ENCODE data around the gene F13A1. TPM values are rescaled to one million over a fixed set of nuclear protein-coding genes. Genes with fewer than 3 reads are reported as not detected.

Gene F13A1
- total and polyA plus RNA-seq, 2 of the 8 experiments (the other 6 are each of a cell fraction or from before 2014, with no cell fraction given), result 0.57 to 1.5 TPM

DNA sequence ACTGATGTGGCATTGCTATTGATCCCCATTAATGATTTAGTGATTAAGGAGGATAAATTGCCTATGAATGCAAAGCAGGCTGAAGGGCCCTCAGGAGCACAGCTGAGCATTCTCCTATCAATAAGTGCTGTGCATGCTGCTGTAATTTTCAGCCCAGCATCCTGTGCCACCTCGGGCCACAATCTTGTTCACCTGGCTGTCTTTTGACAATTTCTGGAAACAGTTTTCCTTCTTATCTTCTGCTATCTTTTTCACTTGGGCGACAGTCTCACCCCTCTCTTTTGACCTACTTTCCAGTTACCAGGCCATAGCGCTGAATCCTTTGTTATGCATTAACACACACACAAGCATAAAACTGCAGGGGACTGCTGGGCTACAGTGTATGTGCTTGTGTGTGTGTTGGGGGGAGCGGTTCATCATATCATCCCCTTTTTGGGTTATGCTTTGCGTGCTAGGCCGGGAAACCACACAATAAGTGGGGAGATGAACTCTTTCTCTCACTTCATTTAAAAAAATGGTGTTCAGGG lies 60.2 kb downstream of the F13A1 start:
- H2AK5ac ChIP-seq (ENCODE audit: low read depth, low read length), result no peak overlapping the region
- H4K8ac ChIP-seq (ENCODE audit: extremely low read depth, insufficient read depth, low read length), result no peak overlapping the region
- no peaks in the 10 kb centered on the region for H3K79me1 ChIP-seq (ENCODE audit: low read depth, low read length)
- FAIRE-seq, result no peak
- H3K27me3 ChIP-seq (replicated peaks in 1 of 4; ENCODE audit: control insufficient read depth in 3 of 4, extremely low read depth in 1 of 4, insufficient read depth in 3 of 4, low read length in 3 of 4), result no peaks in the 10 kb centered on the region
- H3K9me3 ChIP-seq (ENCODE audit: insufficient read depth in 2 of 2, low read depth in 1 of 2, low read length in 1 of 2), result no peaks in the 10 kb centered on the region
- no peak overlapping the region for H2BK5ac ChIP-seq (ENCODE audit: low read depth, low read length)
- no peak overlapping the region for H4K91ac ChIP-seq (replicated peaks; ENCODE audit: insufficient read length, low read length)
- DNase-seq (ENCODE audit: low read depth in 1 of 2, low spot score in 2 of 2), result no peak
- no peak overlapping the region for H2BK15ac ChIP-seq (ENCODE audit: low read length)
- no peak overlapping the region for H2AFZ ChIP-seq (ENCODE audit: low read length)
- H3K36me3 ChIP-seq (ENCODE audit: control insufficient read depth in 2 of 4, insufficient read depth in 4 of 4, low read length in 3 of 4), result no peaks in the 10 kb centered on the region
- H3K23ac ChIP-seq (ENCODE audit: insufficient read length), result no peak overlapping the region
- H3K14ac ChIP-seq (ENCODE audit: insufficient read length), result no peak overlapping the region
- no peaks in the 10 kb centered on the region for H3K23me2 ChIP-seq (ENCODE audit: low read depth, low read length)
- no peak overlapping the region for H4K5ac ChIP-seq (ENCODE audit: insufficient read length, low read depth, low read length)
- no peak overlapping the region for H3K4ac ChIP-seq (replicated peaks; ENCODE audit: insufficient read length, low read depth, low read length)
- no peaks in the 10 kb centered on the region for H4K20me1 ChIP-seq (replicated peaks in 1 of 2; ENCODE audit: control insufficient read depth in 1 of 2, insufficient read depth in 2 of 2, low read length in 2 of 2)
- peaks cover 0 to 11% (median 1%) of the 10 kb centered on the region in 4 experiments; a peak in 2 of 7 replicates for H3K4me1 ChIP-seq (replicated peaks in 1 of 4; ENCODE audit: control insufficient read depth in 3 of 4, insufficient read depth in 4 of 4, low read length in 3 of 4)
- H3K18ac ChIP-seq (ENCODE audit: extremely low read depth, low read length), result no peak overlapping the region
- H3K4me2 ChIP-seq (ENCODE audit: insufficient read depth in 1 of 2, low read depth in 2 of 2, low read length in 2 of 2), result no peak overlapping the region
- no peak overlapping the region for H2BK20ac ChIP-seq (ENCODE audit: low read length)
- no peak overlapping the region for H2BK120ac ChIP-seq (replicated peaks; ENCODE audit: low read depth, low read length)
- CTCF ChIA-PET (ENCODE audit: partially characterized antibody), result no interaction called here
- H3K4me3 ChIP-seq (ENCODE audit: extremely low read depth in 1 of 4, insufficient read depth in 2 of 4, low read depth in 3 of 4, low read length in 4 of 4), result no peak overlapping the region
- no peaks in the 10 kb centered on the region for H3K79me2 ChIP-seq (ENCODE audit: control insufficient read depth in 1 of 2, insufficient read depth in 2 of 2, low read length in 2 of 2)
- H3K9ac ChIP-seq (replicated peaks in 1 of 4; ENCODE audit: extremely low read depth in 1 of 4, low read depth in 3 of 4, low read length in 3 of 4), result no peak overlapping the region
- POLR2A ChIA-PET (ENCODE audit: partially characterized antibody), result no interaction called here
- no peak overlapping the region for H2BK12ac ChIP-seq (ENCODE audit: low read depth, low read length)
- no peak overlapping the region for H3K27ac ChIP-seq (ENCODE audit: low read depth, low read length)
- H3K56ac ChIP-seq (replicated peaks; ENCODE audit: insufficient read length, low read depth, low read length), result no peak overlapping the region
- TF ChIP-seq POU5F1 (IDR thresholded peaks at IDR 0.05; ENCODE audit: low read depth, low read length) (0 out of 2 replicates have a peak, but pooled peaks have one; percentile 43), BACH1 (IDR thresholded peaks at IDR 0.05; ENCODE audit: low read length) (no peak)
- 79% methylated on average over 6 of the region's 6 CpGs; no CpG with 5 or more reads in 1 of the 2 experiments for WGBS, 2 experiments (ENCODE audit: extremely low coverage in 1 of 2, insufficient coverage in 1 of 2, insufficient read length in 1 of 2, insufficient replicate concordance in 2 of 2, low coverage in 1 of 2, low lambda C conversion rate in 2 of 2, missing lambda C conversion rate in 1 of 2)

Data from H1 (cell line).